Esophagus mucosa (tissue), 1 donor: ENCODE measurements around the gene ATPAF1. TPM values are rescaled to one million over a fixed set of nuclear protein-coding genes. Genes with fewer than 3 reads are reported as not detected.

Experiments used
- ATAC-seq: fragments of 200-7000 bp; cut with Tn5 transposase; one replicate; pipeline ENCODE4 v1.9.1; 2020
- total RNA-seq: library from RNA; stranded (reverse); gene quantifications from one replicate; pipeline ENCODE4 v1.2.4, GENCODE V29; 2023
- donor health status: DM: yes; HTN: yes; CAD: no.

The ATPAF1 gene
- total RNA-seq, 1 donor from 2014 or later, result 24.2 TPM

GRCh38 chr1:46614604-46614984 is 53.6 kb downstream of the ATPAF1 start:
- no peak for ATAC-seq

GRCh38 chr1:46613661-46614603 is 54.2 kb downstream of the ATPAF1 start:
- ATAC-seq, result peak; percentile 51

GRCh38 chr1:46612937-46613660 is 55.1 kb downstream of the ATPAF1 start:
- peak; percentile 18 for ATAC-seq

- ATAC-seq, result peak; percentile 93
These were observed 56.4 kb downstream of the ATPAF1 start for GRCh38 chr1:46611691-46612221.

- no peak for ATAC-seq
These were observed 60.6 kb downstream of the ATPAF1 start for GRCh38 chr1:46607345-46608130.

- ATAC-seq, result no peak
These were observed 61.8 kb downstream of the ATPAF1 start for GRCh38 chr1:46606255-46606965.

GRCh38 chr1:46605232-46605631 is 62.9 kb downstream of the ATPAF1 start:
- no peak for ATAC-seq

GRCh38 chr1:46603858-46604549 is 64.2 kb downstream of the ATPAF1 start, which contains the start of gene MKNK1:
MKNK1 (minus strand) TSS chr1:46604268; CDS start chr1:46583327, 20,941 bp downstream.
- peak; percentile 98 for ATAC-seq

- peak; percentile 14 for ATAC-seq
These were observed 64.7 kb downstream of the ATPAF1 start for GRCh38 chr1:46603481-46603857.

- no peak for ATAC-seq
These were observed 66.7 kb downstream of the ATPAF1 start for GRCh38 chr1:46601257-46602007.

GRCh38 chr1:46599059-46599970 is 68.8 kb downstream of the ATPAF1 start:
- ATAC-seq, result no peak

GRCh38 chr1:46596846-46597245 is 71.3 kb downstream of the ATPAF1 start:
- ATAC-seq, result no peak

GRCh38 chr1:46596036-46596435 is 72.1 kb downstream of the ATPAF1 start:
- no peak for ATAC-seq

- no peak for ATAC-seq
These were observed 73.0 kb downstream of the ATPAF1 start for GRCh38 chr1:46595127-46595526.

GRCh38 chr1:46594063-46594462 is 74.1 kb downstream of the ATPAF1 start:
- no peak for ATAC-seq

- ATAC-seq, result peak; percentile 65
These were observed 75.3 kb downstream of the ATPAF1 start for GRCh38 chr1:46592823-46593222.

GRCh38 chr1:46589529-46589928 is 78.6 kb downstream of the ATPAF1 start:
- no peak for ATAC-seq

GRCh38 chr1:46587069-46587468 is 81.1 kb downstream of the ATPAF1 start:
- ATAC-seq, result no peak

- ATAC-seq, result no peak
These were observed 82.7 kb downstream of the ATPAF1 start for GRCh38 chr1:46585312-46585938.
